ENCODE measurements around the gene ADCY5. TPM values are rescaled to one million over a fixed set of nuclear protein-coding genes. Genes with fewer than 3 reads are reported as not detected.

The ADCY5 gene
- total and polyA plus RNA-seq, 2 donors (not counting 1 experiment from before 2014, with no cell fraction given), result not detected

DNA sequence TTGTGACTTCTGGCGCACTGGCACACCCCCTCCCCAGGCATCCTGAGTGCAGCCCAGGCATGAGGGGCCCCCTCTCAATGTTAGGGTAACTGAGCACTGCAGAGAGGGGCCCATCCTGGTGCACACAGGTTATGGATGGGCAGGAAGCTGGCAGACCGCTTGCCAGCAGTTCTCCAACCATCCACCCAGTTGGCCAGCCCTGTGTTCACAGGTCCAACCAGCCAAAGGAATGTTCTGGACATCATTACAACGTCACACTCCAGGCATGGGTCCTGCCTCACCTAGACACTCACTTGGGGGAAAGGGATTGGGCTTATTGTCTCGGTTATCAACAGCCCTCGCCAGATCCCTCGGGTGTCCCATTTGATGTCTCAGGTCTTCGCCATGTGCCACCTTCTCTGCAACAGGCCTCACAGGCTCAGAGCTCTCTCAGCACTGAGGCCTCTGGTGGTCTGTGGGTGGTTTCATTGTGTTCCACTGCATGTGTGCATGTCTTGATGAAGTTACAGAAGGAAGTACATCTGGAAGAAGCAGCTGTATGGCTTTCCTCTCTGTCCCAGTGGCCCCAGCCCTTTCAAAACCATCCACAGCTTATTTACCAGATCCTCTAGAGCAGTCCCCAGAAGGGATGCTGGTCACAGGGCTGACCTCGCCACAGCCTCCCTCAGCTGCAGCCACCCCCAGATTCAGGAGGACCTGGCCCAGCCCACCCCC lies 23.7 kb downstream of the ADCY5 start:
- TF ChIP-seq, protein P1, sequence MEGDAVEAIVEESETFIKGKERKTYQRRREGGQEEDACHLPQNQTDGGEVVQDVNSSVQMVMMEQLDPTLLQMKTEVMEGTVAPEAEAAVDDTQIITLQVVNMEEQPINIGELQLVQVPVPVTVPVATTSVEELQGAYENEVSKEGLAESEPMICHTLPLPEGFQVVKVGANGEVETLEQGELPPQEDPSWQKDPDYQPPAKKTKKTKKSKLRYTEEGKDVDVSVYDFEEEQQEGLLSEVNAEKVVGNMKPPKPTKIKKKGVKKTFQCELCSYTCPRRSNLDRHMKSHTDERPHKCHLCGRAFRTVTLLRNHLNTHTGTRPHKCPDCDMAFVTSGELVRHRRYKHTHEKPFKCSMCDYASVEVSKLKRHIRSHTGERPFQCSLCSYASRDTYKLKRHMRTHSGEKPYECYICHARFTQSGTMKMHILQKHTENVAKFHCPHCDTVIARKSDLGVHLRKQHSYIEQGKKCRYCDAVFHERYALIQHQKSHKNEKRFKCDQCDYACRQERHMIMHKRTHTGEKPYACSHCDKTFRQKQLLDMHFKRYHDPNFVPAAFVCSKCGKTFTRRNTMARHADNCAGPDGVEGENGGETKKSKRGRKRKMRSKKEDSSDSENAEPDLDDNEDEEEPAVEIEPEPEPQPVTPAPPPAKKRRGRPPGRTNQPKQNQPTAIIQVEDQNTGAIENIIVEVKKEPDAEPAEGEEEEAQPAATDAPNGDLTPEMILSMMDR (IDR thresholded peaks at IDR 0.05), result no peak
- no peak for TF ChIP-seq EZH2 (IDR thresholded peaks at IDR 0.05; ENCODE audit: borderline replicate concordance, insufficient read depth, low read depth, low read length, poor library complexity, severe bottlenecking)
- Histone ChIP-seq H3K4me2 (replicated peaks; ENCODE audit: low read depth, low read length, poor library complexity, severe bottlenecking) (no peak overlapping the region), H2AFZ (ENCODE audit: insufficient read depth, low read depth, low read length, poor library complexity, severe bottlenecking) (no peak overlapping the region), H4K20me1 (ENCODE audit: control insufficient read depth, insufficient read depth, low read length, poor library complexity, severe bottlenecking) (no peaks in the 10 kb centered on the region), H3K4me1 (ENCODE audit: control insufficient read depth in 2 of 2, insufficient read depth in 2 of 2, low read length in 2 of 2) (no peaks in the 10 kb centered on the region), H3K4me3 (ENCODE audit: control extremely low read depth in 1 of 5, extremely low read depth in 1 of 5, insufficient read depth in 1 of 5, low read depth in 2 of 5, low read length in 4 of 5) (no peak overlapping the region), H3K27ac (ENCODE audit: low read length in 2 of 2) (no peak overlapping the region), H3K27me3 (replicated peaks in 1 of 4; ENCODE audit: control extremely low read depth in 1 of 4, control insufficient read depth in 3 of 4, insufficient read depth in 4 of 4, low read length in 3 of 4) (peaks cover 0 to 7% (median 2%) of the 10 kb centered on the region in 4 experiments), H3K36me3 (replicated peaks in 1 of 2; ENCODE audit: control extremely low read depth in 1 of 2, control insufficient read depth in 1 of 2, extremely low read depth in 1 of 2, insufficient read depth in 2 of 2, low read length in 1 of 2) (no peaks in the 10 kb centered on the region), H3K9ac (ENCODE audit: low read length) (no peak overlapping the region), H3K9me3 (ENCODE audit: control extremely low read depth in 1 of 3, control insufficient read depth in 2 of 3, insufficient read depth in 1 of 3, low read length in 2 of 3) (no peaks in the 10 kb centered on the region), H3K79me2 (ENCODE audit: control insufficient read depth, insufficient read depth, low read length) (no peaks in the 10 kb centered on the region)
- ChIA-PET POLR2A (no interaction called here), CTCF (no interaction called here)
- no peak for DNase-seq
- Mint-ChIP-seq H3K4me3 (no peak overlapping the region), H3K27ac (no peak overlapping the region), H3K9me3 (ENCODE audit: insufficient read depth) (no peaks in the 10 kb centered on the region), H3K4me1 (no peaks in the 10 kb centered on the region), H3K27me3 (peaks cover 16% of the 10 kb centered on the region)
- no peak for ATAC-seq (ENCODE audit: low read depth)
- intact Hi-C loops (cut with micrococcal nuclease), result no loop called here
- WGBS (ENCODE audit: insufficient coverage), result 89% methylated on average over 7 of the region's 8 CpGs

DNA sequence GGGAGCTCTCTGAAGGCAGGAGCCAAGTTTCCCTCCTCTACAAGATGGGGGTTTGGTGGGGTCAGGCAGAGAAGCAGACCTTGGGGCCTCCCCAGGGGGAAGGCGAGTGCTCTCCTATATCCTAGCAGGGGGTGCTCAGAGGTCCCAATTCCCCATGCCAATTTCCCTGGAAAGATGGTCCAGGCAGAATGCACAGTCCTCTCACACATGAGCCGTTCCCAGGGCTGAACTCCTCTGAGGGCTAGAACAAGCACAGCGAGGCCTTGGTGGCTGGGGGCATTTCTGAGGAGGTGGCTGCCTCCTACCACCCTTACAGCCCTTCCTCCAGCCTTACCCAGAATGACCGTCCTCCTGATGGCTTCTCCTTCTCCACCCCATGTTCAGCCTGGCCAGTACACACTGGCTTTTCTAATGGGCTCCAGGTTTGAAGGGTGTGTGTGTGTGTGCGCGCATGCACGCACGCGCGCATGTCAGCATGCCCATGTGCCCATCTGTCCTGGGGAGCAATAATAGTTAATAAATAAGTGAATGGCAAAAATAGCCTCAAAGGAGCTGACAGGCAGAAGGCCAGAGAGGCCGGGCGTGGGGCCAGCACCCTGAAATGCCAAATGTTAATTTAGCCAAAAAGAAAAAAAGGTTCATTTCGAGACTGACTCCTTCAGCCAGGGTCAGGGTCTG lies 24.4 kb downstream of the ADCY5 start:
- H3K4me1 ChIP-seq (ENCODE audit: control insufficient read depth in 2 of 2, insufficient read depth in 2 of 2, low read length in 2 of 2), result no peaks in the 10 kb centered on the region
- Mint-ChIP-seq H3K4me3 (no peak overlapping the region), H3K9me3 (ENCODE audit: insufficient read depth) (no peaks in the 10 kb centered on the region), H3K27ac (no peak overlapping the region), H3K27me3 (peaks cover 16% of the 10 kb centered on the region), H3K4me1 (no peaks in the 10 kb centered on the region)
- no peak overlapping the region for H3K27ac ChIP-seq (ENCODE audit: low read length in 2 of 2)
- H3K79me2 ChIP-seq (ENCODE audit: control insufficient read depth, insufficient read depth, low read length), result no peaks in the 10 kb centered on the region
- ChIA-PET CTCF (no interaction called here), POLR2A (no interaction called here)
- no peak overlapping the region for H3K9ac ChIP-seq (ENCODE audit: low read length)
- no peak overlapping the region for H3K4me2 ChIP-seq (replicated peaks; ENCODE audit: low read depth, low read length, poor library complexity, severe bottlenecking)
- intact Hi-C loops (cut with micrococcal nuclease), result no loop called here
- no peak overlapping the region for H2AFZ ChIP-seq (ENCODE audit: insufficient read depth, low read depth, low read length, poor library complexity, severe bottlenecking)
- no peaks in the 10 kb centered on the region for H4K20me1 ChIP-seq (ENCODE audit: control insufficient read depth, insufficient read depth, low read length, poor library complexity, severe bottlenecking)
- H3K9me3 ChIP-seq (ENCODE audit: control extremely low read depth in 1 of 3, control insufficient read depth in 2 of 3, insufficient read depth in 1 of 3, low read length in 2 of 3), result no peaks in the 10 kb centered on the region
- no peaks in the 10 kb centered on the region for H3K36me3 ChIP-seq (replicated peaks in 1 of 2; ENCODE audit: control extremely low read depth in 1 of 2, control insufficient read depth in 1 of 2, extremely low read depth in 1 of 2, insufficient read depth in 2 of 2, low read length in 1 of 2)
- ATAC-seq (ENCODE audit: low read depth) (no peak), DNase-seq (no peak)
- H3K27me3 ChIP-seq (replicated peaks in 1 of 4; ENCODE audit: control extremely low read depth in 1 of 4, control insufficient read depth in 3 of 4, insufficient read depth in 4 of 4, low read length in 3 of 4), result peaks cover 0 to 7% (median 2%) of the 10 kb centered on the region in 4 experiments
- 87% methylated on average over 12 of the region's 13 CpGs for WGBS (ENCODE audit: insufficient coverage)
- TF ChIP-seq, protein P1 (IDR thresholded peaks at IDR 0.05), result no peak
- H3K4me3 ChIP-seq (ENCODE audit: control extremely low read depth in 1 of 5, extremely low read depth in 1 of 5, insufficient read depth in 1 of 5, low read depth in 2 of 5, low read length in 4 of 5), result no peak overlapping the region
